DMS53 treated with DMSO at 0.1 percent for 48 hours (cell line): Measurements from ENCODE around the gene HOXA10.

Experiments
- DNase-seq: peaks from one replicate; lab custom pipeline; 2025; ENCODE audit not compliant: unreplicated experiment; lab: John Stamatoyannopoulos, UW

Gene HOXA10

GRCh38 chr7:27203964-27204594 is 30.0 kb upstream of the HOXA10 start:
- DNase-seq, result no peak

DNA sequence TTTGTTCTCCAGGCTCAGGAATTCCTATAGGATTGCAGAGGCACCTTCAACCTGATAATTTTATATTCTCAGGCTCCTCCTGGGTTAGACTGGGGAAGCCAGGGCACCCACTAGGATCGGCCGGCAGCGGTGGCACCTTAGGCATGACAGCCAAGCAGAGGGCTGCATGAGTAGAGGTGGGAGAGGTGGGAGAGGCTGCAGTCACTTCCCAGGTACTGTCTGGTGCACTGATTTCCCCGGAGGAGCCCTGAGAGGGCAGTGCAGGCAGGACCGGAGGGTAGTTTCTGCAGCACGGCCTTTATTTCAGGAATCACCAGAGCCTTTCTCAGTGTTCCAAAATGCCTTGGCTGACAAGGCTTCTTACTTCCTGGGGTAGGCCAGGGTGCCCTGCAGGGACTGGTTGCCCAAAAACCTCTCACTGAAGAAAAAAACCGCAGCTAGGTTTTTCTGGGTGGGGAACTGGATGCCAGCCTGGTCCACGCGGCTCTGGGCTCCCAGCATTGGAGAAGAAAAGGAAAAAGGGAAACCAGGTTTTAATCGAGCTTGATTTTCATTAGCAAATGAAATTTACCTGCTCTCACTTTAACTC is 29.3 kb upstream of the HOXA10 start:
- no peak for DNase-seq

- DNase-seq, result no peak
These were observed 28.7 kb upstream of the HOXA10 start for GRCh38 chr7:27202862-27203134.

- no peak for DNase-seq
These were observed 28.1 kb upstream of the HOXA10 start for GRCh38 chr7:27202018-27202861.

- no peak for DNase-seq
These were observed 27.5 kb upstream of the HOXA10 start for GRCh38 chr7:27201580-27202017.

DNA sequence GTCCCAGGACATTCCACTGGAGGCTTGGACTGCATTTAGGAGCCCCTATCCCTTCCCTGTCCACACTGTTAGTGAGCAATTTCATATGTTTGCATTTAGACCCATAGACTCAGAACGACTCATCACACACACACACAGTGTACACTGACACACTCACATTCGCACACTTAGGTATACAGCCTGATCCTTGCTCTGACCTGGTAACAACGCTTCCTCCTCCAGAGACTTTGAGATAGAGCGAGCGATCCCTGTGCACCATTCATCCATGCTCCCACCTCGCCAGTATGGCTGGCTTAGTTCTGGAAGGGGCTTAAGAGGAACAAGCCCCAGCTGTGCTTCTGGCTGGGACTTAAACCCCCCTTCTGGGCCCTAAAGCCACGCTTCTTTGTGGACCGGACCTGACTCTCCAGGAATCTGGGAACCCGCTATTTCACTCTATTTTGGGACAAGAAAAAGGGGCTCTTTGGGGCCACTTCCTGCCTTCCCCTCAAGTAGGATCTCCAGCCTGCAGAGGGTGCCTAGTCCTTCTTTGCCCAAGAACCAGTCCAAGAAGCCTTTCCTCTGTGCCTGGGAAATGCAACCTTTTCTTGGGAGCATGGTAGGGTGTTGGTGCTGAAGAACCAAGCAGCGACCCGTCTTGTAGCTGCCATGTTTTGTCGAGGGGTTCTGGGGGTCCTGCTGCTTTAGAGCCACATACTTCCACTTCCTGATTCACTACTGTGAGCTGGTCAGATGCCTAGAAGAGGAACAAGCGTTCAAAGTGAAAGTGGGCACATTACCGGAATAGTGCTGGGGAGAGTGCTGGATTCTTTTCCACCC is 26.9 kb upstream of the HOXA10 start:
- DNase-seq, result no peak

DNA sequence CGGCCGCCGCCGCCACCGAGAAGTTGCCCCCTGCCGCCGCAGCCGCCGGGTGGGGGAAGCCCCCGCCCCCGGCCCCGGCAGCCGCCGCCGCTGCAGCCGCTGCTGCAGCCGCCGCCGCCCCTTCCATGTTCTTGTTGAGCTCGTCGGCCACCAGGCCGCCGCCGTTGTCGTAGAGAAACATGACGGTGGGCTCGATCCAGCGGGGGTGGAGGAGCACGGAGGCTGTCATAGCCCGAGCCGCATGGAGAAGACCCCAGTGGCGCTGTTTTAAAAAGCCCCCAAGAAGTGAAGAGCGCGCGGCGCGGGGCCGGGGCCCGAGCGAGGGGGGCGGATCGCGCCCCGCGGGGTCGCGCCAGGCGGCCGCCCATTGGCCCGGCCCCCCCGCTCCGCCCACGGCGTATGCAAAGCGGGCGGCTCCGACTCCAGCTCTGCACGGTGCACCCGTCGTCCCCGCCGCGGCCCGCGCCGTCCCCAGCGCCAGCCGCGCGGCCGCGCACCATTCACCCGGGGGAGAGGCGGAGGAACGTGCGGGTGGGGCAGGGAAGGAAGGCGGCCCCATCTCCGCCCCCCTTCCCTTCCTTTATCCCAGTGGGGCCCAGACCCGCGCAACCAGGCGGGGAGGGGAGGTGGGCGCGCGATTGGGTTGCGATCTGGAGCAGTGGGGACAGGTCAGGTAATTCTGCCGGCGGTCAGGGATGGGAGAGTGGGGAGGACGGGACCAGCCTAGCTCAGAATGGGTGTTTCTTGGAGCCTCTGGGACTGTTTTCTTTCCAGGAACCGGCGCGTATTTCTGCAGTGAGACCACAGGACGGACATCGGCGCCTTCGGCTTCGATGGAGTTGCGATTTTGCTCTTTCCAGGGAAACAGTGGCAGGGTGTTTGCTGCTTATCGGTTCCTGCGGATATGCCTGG is 26.0 kb upstream of the HOXA10 start, which contains the start of gene HOXA13:
HOXA13 (minus strand) TSS at position 243 of the 912 bp plus-strand sequence; CDS start at position 229, 14 bp downstream.
- peak; percentile 43 for DNase-seq

DNA sequence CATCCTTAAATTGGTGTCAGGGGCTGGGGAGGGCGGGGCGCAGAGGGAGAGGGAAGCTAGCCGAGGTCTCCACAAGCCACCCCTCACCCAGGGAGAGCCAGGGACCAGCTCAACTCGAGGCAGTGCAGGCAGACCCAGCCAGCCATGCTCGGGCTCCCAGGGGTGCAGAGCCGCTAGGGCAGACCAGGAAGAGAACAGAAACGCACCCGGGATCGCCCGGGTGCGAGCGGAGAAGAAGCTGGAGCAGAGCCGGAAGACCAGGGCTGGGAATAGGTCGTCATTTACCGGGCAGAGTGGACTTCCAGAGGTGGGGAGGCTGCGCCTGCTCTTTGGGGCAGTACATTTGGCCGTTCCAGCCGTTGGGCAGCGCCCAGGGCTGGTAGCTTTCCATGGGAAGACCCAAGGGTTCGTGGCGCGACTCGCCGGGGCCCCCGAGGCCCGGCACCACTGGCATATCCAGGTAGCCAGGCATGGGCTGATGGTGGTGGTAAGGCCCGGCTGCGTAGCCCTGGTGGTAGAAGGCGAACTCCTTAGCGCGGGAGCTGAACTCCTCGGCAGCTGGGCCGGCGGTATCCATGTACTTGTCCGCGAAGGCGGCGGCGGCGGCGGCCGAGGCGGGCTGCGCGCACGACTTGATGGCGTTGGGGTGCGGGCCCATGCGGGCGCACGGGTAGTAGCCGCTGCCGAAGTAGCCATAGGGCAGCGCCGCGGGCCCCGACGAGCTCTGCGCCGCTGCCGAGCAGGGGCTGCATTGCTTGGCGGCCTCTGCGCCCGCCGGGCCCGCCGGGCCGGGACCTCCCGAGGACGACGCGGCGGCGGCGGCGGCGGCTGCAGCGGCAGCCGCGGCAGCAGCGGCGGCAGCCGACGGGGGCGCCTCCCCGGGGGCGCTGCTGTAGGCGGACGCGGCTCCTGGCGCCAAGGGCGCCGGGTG is 25.0 kb upstream of the HOXA10 start:
- DNase-seq, result no peak

DNA sequence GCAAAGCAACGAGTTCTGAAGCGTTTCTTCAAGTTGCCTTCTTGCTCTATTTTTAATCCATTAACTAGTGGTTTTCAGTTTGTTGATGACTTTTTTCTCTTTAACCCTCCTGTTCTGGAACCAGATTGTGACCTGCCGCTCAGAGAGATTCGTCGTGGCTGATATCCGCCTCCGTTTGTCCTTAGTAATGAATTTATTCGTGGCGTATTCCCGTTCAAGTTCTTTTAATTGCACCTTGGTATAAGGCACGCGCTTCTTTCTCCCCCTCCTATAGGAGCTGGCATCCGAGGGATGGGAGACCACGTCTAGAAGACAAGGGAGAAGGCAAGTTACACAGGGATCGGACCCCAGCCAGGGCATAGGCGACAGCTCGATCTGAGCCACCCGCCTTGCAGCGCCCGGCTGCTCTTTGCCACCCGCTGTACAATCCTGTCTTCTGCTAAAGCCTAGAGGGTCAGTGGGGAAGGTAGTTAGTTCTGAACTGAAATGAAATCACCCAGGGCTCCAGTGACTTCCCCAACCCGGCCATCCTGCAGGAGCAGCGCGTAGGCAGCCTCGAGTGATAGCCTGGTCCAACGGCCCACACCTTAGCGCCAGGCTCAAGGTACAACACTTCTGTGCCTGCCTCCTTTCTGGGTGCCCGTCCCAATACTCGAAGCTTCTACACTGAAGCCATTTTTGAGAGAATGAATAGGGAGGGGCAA is 24.2 kb upstream of the HOXA10 start:
- DNase-seq, result no peak

DNA sequence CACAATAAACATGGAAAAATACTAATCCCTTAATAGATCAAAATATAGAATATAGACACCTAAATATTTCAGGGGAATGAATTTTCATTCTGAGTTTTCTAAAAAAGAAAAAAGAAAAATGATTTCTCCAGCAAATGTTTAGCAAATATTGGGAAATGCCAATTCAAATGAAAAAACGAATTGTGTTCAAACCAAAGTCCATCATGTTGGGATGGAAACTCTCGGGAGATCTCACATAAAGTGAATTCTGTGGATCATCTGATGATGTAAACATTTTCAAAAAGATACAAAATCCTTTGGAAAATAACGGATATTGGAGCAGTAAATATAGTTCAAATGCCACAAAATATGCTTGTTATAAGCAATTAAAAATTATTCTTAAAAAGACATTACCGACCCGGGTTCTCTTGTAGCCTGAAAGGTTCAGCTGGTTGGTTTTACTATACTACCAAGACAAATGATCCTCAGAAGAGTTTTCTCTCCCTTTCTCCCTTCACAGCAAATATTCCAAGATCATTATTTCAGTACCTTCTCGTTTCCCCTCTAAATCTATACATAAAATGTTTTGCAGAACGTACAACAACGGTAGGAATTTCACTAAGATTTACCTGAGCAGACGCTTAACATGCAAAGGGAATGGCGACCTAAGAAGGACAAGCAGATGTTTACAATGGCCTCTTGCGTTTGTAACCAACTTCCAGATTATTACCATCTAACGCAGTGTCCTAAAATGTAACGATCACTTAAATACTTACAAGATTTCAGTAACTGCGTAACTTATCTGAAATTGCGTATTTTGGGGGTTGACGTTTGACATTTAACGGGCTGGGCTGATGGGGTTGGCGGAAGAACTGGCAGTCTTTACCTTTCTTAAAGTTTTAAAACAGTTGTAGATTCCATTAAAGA is 23.3 kb upstream of the HOXA10 start:
- peak; percentile 67 for DNase-seq

DNA sequence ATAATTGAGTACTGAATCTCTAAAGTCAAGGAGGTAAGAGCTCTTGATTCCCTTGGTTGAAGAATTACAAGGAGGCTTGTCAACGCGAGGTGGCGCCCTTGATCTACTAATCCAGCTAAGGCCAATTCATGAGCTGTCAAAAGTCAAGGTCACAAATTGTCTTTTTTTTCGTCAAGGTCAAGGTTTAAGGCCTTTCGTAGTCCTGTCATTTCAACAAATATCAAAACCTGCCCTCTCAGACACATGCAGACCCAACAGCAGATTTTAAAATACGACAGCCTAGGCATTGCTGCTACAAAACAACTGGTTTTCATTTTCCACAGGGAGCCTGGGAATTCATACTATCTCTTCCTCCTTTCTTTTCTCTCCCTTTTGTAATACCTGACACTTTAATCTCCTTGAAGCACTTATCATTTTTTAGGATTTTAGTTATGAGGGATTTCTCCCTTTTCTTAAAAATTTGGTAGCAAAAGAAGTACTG is 22.2 kb upstream of the HOXA10 start:
- peak; percentile 91 for DNase-seq

- DNase-seq, result no peak
These were observed 20.7 kb upstream of the HOXA10 start for GRCh38 chr7:27194686-27195379.

DNA sequence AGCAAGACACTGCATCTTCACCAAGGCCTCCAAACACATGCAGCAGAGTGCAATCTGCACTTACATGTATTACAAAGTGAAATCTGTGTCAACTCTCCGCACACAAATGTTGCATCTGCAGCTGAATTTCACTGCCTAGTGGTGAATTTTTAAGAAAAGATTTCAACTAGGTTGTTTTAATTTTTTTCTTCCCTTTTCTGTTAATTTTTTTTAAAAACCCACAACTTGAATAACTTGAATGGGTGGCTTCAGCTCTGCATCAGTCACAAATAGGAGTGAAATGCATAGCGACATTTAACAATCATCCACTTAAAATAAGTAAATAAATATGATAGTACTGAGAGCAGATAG is 19.9 kb upstream of the HOXA10 start:
- DNase-seq, result no peak

- no peak for DNase-seq
These were observed 19.3 kb upstream of the HOXA10 start for GRCh38 chr7:27193335-27194001.

- DNase-seq, result no peak
These were observed 18.6 kb upstream of the HOXA10 start for GRCh38 chr7:27192546-27193334.
